HCT116 (cell line): ENCODE results near the gene DET1.

Experiments
- CEBPB ChIP-seq: IDR thresholded peaks from 2 replicates; pipeline ENCODE4 v1.6.1; 2012; ENCODE audit warnings: low read depth
- EZH2 ChIP-seq: fragments of 200-600 bp; sonication (generic); IDR thresholded peaks from 2 replicates; pipeline ENCODE4 v1.6.1; 2017; ENCODE audit warnings: antibody characterized with exemption, mixed run types
- POLR2A ChIP-seq: IDR thresholded peaks from 2 replicates; pipeline ENCODE4 v1.7.0; 2011; ENCODE audit warnings: borderline replicate concordance; ENCODE audit not compliant: insufficient read depth, insufficient read length; ENCODE audit errors: extremely low read depth
- RAD21 ChIP-seq: IDR thresholded peaks from 2 replicates; pipeline ENCODE4 v1.6.1; 2012; ENCODE audit warnings: low read depth, mild to moderate bottlenecking
- ZFX ChIP-seq: fragments of 450-650 bp; IDR thresholded peaks from 2 replicates; pipeline ENCODE4 v1.6.1; 2017
- TF ChIP-seq, protein P1 (sequence below), 3 experiments: fragments of 200-600 bp in 1 of 3; sonication (generic) in 1 of 3; IDR thresholded peaks in 2 of 3; conservative IDR thresholded peaks in 1 of 3; 2 replicates each; pipeline ENCODE4 v1.5.1; 2012 to 2017; ENCODE audit warnings: low read depth in 2 of 3, low read length in 2 of 3, antibody characterized with exemption in 1 of 3, borderline replicate concordance in 1 of 3, control low read depth in 1 of 3, mild to moderate bottlenecking in 1 of 3, mixed read lengths in 1 of 3, mixed run types in 1 of 3, moderate library complexity in 1 of 3; ENCODE audit not compliant: insufficient read depth in 1 of 3
- TF ChIP-seq, protein P2 (sequence below): IDR thresholded peaks from 2 replicates; pipeline ENCODE4 v1.6.1; 2012

DNA sequence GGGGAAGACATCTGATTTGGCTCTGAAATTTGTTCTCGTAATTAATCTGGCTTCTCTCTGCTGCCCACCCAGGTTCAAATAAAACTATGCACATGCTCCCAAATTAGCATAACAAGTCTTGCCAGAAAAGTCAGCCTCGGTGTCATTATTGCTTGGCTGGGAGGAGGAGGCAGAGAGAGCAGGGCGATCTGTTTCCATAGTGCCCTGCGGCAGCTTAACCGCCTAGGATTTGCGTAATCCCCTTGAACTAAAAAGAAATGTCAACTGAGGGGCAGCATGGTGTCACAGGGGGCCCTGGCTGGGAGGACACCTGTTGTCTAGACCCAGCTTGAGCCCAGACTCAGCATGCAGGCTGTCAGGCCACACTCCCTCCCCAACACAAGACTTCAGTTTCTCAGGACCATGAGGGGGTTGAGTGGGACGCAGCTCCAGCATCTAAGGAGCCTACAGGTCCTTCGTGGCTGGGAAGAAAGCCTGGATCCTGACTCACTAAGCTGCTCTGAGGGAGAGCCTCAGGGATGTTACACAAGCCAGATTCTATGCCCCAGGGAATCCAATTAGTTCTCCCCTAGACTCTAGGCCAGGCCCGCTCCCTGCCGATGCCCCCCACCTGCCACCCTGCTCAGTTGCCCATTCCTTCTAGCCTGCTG lies 61.7 kb downstream of the DET1 start:
- TF ChIP-seq CEBPB (no peak), EZH2 (no peak), POLR2A (no peak), ZFX (no peak), RAD21 (no peak)
- TF ChIP-seq, protein P1, sequence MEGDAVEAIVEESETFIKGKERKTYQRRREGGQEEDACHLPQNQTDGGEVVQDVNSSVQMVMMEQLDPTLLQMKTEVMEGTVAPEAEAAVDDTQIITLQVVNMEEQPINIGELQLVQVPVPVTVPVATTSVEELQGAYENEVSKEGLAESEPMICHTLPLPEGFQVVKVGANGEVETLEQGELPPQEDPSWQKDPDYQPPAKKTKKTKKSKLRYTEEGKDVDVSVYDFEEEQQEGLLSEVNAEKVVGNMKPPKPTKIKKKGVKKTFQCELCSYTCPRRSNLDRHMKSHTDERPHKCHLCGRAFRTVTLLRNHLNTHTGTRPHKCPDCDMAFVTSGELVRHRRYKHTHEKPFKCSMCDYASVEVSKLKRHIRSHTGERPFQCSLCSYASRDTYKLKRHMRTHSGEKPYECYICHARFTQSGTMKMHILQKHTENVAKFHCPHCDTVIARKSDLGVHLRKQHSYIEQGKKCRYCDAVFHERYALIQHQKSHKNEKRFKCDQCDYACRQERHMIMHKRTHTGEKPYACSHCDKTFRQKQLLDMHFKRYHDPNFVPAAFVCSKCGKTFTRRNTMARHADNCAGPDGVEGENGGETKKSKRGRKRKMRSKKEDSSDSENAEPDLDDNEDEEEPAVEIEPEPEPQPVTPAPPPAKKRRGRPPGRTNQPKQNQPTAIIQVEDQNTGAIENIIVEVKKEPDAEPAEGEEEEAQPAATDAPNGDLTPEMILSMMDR (IDR thresholded peaks at IDR 0.05 in 2 of 3, conservative IDR thresholded peaks at IDR 0.05 in 1 of 3; ENCODE audit: borderline replicate concordance in 1 of 3, insufficient read depth in 1 of 3, low read depth in 2 of 3, low read length in 2 of 3) = no peak
- TF ChIP-seq, protein P2, sequence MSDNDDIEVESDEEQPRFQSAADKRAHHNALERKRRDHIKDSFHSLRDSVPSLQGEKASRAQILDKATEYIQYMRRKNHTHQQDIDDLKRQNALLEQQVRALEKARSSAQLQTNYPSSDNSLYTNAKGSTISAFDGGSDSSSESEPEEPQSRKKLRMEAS = no peak
